HG03103 (cell line): Measurements from ENCODE around the gene COL26A1.
"Not testable (repeated sequence)": the region's sequence is repeated elsewhere in the genome, so short reads cannot be mapped to it uniquely, and the experiment has no call there.

Source experiments
- ATAC-seq: cut with Tn5 transposase; IDR thresholded peaks from one replicate; pipeline ENCODE4 v1.9.1; 2021; ENCODE audit warnings: low read depth; ENCODE audit not compliant: unreplicated experiment

COL26A1 gene

DNA sequence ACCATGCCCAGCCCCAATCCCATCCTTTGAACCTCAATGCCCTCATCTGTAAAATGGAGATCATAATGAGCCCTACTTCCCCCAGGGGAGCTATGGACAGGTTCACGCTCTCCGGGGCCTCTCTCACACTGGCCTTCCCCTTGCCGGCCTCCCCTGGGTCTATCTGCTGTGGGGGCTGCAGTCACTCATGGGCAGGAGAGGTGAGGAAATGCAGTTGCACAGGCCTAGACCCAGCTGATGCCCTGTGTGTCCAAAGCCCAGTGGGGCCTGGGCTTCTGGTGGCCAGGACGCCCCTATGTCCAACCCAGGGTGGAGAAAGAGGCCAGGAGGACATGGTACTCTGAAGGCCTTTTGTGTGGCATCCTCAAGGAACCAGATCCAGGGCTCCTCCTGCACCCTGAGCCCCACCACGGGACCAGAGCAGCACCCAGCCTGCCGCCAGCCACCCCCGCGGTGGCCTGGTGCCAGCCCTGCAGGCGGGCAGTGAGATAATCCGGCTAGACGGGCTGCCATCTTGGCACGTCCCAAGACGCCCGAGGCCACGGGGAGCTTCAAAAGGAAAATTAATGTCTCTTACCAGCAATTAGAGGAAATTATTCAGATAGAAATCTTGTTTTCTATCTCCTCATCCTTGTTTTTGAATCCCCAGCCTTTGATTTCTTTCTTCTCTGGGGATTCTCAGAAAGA lies 227.4 kb downstream of the COL26A1 start:
- no peak for ATAC-seq

DNA sequence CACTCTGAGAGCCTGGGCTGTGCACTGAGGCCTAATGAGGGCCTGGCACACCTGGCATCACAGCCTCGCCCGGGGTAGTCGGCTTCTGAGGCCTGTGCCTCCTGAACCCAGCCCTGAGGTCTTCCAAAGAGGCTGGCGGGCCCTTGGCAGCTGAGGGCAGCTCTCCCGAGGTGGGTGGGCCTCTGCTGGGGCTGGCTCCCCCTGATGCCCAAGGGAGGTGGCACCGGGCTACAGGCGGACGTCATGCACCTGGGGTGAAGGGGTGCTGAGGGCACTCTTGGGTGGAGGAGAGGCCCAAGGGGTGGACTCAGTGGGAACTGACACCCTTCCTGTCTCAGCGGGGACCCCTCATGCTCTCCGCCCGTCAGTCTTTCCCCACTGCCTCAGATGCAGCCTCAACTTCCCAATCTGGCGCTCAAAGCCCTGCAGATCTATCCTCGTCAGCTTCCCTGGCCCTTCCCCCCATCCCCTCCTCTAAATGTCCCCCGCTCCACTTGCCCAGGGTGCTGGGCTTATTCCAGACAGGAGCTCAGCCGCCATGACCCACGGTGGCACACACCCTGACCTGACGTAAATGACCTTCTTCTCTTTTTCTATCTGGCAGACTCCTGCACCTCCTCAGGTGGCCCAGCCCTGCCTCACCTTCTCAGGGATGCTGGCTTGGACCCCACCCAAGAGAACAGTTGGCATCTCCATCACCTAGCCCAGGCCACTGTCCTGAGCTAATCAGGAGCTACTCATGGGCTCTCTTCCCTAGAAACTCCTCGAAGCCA lies 228.2 kb downstream of the COL26A1 start:
- no peak for ATAC-seq

DNA sequence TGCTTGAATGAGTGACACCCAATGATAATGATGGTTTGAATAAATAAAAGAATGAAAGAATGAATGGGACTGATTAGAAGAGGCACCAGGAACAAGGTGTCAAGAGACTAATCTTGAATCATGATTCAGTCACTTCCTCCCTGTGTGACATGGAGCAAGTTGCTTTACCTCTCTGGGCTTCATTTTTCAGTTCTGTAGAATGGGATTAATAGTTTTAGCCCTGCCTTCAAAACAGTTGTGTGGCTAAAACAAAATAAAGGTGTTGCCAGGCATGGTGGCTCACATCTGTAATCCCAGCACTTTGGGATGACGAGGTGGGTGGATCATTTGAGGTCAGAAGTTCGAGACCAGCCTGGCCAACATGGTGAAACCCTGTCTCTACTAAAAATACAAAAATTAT lies 228.8 kb downstream of the COL26A1 start:
- ATAC-seq = no peak

DNA sequence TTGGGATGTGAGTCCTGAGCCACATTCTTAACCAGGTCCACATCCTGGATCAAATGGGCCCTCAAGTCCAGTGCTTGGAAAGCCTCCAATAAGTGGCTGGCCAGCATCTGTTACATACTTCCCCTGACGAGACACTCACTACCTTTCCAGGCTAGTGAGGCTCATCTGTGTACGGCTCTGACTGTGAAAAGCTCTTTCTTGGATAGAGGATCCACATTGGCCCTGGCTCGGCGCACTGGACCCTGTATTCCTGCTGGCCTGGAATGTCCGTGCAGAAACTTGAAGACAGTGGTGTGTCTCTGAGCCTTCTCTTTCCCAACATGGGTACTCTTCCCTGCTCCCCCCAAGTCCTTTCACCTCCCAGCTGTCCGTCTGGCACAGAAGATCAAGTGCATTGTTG lies 230.9 kb downstream of the COL26A1 start:
- no peak for ATAC-seq

DNA sequence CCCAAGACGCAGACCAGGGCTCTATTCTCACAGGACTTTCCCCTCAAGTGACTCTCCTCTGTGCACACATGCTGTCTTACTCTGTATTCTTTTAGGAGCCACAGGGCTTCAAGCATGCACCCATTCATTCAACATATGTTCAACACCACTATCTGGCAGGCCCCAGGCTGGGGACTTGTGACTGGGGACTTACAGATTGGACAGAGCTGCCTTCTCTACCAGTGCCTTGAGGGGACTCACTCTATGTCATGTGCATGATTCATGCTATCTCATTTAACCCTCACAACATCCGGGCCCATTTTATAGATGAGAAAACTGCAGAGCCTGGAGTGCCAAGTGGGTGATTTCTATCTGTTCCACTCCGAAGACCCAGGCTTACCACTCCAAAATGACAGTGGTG lies 232.1 kb downstream of the COL26A1 start:
- no peak for ATAC-seq

DNA sequence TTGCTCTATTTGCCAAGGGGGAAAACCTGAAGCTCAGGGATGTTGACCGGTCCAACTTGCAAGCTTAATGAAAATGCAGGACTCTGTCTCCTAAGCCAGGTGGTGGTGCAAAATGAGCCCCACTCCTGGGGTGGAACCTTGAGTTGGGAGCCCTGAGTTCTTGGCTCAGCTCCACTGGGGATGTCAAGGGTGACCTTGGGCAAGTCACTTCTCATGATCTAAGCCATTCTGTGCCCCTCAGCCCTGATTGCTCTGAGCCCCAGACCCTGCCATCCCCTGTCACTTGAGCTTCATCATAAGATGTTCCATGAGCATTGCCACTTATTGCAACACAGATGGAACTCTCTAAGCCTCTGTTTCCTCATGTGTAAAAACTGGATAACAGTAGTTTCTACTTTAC lies 232.6 kb downstream of the COL26A1 start:
- no peak for ATAC-seq

DNA sequence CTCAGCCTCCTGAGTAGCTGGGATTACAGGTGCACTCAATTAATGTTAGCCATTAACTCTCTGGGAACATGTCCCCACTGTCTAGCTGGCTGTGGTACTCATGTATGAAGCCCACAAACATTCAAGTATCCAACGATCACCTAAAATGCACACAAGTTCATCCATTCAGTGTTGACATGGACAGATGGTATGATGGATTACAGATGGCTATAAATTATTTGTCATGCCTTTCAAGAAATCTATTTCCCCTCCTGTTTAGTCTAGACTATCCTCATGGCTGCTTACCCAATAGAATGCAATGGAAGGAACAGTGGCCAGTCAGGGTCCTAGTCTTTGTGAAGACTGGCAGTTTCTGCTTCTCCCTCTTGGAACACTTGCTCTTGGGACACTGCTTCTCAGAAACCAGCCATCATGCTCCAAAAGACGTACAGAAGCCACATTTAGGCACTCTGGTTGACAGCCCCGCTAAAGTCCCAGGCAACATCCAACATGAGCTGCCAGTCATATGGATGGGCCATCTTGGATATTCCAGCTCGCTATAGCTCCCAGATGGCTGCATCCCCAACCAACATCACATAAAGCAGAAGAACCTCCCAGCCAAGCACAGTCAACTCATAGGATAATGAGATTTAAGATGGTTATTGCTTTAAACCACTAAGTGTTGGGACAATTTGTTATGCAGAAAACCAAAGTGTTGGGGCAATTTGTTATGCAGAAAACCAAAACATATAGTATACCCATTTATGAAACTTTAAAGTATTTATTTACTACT lies 233.3 kb downstream of the COL26A1 start:
- ATAC-seq = no peak

DNA sequence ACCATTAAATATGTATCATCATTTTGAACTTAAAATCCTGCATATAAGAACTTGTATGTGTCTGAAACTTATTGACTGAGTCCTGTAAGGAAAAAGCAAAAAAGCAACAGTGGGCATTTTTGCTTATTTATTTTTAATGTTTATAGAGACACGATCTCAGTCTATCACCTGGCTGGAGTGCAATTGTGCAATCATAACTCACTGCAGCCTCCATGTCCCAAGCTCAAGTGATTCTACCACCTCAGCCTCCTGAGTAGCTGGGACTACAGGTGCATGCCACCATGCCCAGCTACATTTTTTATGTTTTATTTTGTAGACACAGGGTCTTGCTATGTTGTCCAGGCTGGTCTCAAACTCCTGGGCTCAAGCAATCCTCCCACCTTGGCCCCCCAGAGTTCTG lies 234.2 kb downstream of the COL26A1 start:
- ATAC-seq = no peak

DNA sequence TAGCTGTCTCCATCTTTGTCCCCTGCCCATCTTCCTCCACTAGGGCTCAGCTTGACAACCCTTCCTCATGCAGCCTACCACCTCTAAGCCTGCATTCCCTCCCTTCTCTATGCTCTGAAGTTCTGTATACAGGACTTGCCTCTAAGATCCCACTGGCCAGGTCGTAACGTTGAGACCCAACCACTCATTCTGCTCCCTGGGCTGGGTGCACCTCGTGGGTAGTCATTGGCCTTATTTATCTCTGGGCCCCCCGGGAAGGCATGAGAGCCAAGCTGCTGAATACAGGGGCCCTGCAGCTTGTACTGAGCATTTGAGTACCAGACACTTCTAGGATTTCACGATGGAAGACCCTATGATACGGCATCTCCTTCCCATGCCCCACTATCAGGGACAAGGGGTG lies 235.3 kb downstream of the COL26A1 start:
- no peak for ATAC-seq

DNA sequence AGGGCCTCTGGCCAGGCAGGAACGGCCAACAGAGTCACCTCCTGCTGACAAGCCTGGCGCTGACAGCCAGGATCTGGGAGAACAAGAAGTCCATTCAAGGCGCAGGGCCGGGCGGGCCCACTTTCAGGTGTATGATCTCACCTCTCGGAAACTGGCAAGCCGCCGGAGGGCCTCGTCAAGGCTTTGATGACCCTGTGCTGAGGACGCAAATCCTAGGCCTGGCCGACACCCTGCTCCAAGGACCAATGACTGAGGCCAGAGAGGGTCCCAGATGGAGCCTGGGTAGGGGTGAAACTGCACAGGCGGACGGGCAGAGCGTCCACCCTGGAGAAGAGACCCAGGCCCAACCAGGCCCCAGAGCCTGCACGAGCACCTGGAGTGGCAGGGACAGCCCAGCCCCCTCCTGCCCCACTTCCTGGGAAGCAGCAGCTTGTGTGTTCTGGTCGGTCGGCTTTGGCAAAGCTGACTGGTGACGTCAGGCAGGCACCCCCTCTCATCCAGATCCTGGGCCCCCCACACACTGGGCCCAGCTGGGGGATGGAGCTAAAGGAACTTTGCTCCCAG lies 235.8 kb downstream of the COL26A1 start:
- ATAC-seq = no peak

DNA sequence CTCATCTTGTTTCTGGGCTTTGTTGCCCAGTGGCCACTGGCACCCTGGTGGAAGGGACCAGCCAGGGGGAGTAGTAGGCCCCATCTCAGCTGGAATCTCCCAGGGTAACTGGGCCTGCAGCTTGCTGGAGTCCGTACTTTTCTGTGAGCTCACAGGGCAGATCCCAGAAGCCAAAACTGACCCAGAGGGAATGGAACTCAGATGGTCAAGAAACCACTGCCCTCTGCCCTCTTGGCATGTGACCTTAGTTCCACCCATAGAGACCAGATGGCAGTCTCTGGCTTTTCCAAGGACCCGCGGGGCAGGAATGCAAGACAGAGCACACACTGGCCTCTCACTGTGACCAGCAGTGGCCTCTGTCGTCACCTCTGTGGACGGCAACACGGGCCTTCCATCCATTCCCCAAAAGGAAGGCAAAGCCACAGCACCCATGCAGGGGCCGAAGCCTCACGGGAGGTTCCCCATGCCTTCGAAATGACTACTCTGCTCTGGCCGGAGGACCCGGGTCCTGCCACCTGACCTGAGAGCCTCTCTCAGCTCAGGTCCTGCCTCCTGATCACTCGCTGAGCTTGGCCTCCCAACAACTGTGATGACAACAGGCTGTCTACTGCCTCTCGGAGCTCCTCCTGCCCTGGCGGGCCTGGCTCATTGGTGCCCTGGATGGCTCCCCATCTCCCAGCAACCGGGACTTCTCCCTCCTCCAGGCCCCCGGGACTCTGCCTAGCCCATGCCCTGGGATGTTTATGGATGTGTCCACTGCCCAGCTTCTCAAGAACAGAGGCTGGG lies 236.5 kb downstream of the COL26A1 start:
- ATAC-seq = no peak

DNA sequence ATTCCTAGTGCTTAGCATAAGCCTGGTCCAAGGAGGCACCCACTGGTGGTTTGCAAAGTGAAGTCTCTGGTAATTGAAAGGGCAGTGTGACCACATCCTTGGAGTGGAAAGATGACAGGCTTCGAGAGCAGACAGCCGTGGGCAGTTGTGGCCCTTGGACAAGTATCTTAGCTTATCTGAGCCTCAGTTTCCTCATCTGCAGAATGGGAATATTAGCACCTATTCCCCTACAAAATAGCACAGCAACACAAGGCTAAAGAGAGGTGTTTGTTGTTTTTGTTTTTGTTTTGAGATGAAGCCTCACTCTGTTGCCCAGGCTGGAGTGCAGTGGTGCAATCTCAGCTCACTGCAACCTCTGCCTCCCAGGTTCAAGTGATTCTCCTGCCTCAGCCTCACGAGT lies 237.1 kb downstream of the COL26A1 start:
- no peak for ATAC-seq

DNA sequence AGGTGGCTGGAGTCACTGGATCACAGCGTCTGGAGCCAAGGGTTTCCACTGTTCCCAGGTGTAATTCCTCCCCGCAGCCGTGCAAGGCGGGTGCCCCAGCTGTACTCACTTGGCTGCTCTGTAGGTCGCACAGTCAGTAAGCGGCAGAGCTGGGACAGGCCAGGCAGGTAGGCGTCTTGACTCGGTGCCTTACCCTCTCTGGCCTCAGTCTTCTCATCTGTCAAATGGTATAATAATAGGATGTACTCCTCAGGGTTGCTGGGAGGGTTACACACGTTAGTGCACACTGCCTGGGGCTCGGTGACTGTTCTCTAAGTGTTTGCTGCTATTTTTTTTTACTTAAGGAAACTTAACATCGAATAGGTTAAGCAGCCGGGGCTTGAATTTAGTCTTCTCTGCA lies 239.4 kb downstream of the COL26A1 start:
- ATAC-seq = no peak

DNA sequence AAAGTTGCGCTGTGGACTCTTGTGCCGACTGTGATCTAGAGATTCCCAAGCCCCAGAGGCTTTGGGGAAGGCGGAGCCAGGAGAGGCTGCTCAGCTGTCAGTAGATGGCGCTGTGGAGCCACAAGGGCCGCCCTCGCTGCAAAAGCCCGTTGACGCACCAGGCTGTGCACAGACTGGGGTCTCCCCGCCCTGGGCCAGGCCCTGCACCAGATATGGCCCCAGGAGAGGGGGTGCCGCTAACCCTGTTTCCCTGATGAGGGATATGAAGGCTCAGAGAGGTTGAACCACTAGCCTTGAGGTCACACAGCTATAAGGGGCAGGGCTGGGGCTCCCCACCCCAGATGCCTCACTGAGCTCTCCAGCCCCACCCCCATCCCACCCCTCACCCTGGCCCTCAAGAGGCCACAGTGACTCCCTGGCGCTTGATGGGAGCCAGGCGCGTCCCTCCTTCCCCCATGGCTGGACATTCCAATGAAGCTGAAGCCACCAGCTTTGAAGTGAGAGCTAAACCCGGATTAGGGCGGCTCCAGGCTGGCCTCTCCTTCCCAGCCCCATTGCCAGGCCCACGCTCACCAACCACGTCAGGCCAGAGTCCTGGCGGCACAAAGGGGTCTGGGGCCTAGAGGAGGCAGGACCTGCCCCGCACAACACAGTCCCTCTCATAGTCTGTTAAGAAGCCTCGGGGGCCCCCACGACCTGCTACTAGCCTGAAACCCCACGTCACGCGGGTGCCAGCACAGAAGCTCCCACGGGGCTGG lies 240.0 kb downstream of the COL26A1 start:
- ATAC-seq = no peak

DNA sequence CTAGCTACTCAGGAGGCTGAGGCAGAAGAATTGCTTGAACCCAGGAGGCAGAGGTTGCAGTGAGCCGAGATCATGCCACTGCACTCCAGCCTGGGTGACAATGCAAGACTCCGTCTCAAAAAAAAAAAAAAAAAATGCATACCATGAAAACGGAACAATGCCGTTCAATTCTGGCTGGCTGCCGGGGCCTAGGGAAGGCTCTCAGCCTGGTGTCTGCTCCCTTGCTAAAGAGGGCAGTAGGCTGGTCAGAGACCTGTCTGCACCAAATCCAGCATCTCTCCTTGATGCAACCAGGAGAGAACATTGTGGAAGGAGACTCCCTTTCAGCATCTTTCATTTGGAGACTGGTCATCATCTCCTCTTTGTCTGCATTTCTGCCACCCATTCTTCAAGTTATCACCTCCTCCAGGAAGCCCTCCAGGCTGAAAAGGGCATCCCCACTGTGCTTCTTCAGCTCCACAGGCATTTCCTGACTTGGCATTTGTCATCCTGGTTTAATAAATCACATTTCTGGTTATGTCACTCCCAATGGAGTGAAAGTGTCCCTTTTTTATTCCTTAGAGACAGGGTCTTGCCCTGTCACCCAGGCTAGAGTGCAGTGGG lies 241.8 kb downstream of the COL26A1 start:
- ATAC-seq = no peak

DNA sequence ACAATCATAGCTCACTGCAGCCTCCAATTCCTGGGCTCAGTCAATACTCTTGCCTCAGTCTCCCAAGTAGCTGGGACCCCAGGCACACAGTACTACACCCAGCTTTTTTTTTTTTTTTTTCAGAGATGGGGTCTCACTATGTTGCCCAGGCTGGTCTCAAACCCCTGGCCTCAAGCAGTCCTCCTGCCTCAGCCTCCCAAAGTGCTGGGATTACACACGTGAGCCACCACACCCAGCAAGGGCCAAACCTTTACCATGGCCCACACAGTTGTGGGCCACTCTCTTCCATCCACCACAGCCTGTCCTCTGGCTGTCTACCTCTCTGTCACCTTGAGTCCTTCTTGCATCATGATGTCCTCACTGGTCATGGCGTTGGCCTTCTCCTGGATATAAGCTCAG lies 242.3 kb downstream of the COL26A1 start:
- not testable (repeated sequence) for ATAC-seq

DNA sequence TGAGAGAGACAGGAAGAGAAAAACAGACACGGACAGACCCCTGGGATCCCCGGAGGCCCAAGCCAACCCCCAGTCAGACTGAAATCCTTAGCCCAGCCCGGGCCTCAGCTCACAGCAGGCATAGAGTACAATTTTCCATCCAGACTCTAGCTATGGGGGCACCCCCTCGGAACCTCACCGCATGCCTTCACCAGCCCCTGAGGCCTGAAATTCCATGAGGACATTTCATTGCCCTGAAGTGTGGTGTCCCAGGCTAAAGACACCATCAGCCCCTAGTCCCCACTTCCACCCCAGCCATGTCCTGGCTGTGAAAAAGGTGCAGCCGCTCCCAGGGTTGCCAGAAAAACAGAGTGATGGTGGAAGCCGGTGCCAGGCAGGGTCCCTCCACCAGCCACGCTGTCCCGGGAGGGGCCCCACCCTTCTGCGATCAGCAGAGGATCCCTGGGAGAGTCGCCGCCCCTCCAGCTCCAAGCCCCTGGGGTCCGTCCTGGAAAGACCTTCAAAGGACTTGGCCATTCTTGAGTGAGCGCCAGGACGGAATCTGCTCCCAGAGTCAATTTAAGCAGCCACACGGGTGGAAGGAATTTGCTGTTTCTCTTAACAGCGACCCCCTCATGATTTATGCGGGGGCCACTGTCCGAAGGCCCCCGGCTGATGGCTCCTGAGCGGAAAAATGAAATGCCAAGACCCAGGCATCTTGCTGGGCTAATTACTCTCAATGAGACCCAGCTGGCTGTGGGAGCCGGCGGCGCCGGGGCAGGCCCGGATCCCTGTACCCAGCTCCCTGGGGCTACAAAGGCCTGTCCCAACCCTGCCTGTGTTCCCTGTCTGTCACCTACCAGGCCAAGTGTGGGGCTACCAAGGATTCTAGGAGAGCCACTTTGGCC lies 243.2 kb downstream of the COL26A1 start:
- no peak for ATAC-seq

DNA sequence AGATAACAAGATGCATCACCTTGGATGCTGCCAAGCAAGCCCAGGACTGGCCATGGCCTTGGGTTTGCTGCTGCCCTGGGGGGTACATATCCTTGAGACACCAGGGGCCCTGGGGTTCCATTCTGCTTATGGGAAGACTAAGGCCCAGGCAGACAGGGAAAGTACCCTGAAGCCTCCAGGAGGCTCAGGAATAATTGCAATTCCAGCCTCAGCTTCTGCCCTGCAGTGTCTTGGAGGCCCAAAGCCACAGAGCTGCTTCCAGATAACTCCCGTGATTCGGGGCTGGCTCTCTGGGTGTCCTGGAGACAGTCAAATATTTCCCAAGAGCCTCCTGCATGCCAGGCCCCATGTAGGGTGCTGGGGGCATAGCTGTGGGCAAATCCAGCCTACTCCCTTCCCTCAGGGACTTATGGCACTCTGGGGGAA lies 243.8 kb downstream of the COL26A1 start:
- ATAC-seq = no peak
